GM18867 (cell line): Measurements from ENCODE around the gene CDH13.

Experiments
- ATAC-seq: cut with Tn5 transposase; IDR thresholded peaks from one replicate; pipeline ENCODE4 v1.9.1; 2021; ENCODE audit warnings: mild to moderate bottlenecking, moderate library complexity; ENCODE audit not compliant: unreplicated experiment

CDH13 gene

GRCh38 chr16:82773018-82773417 lies 146.2 kb downstream of the CDH13 start:
- no peak for ATAC-seq

- ATAC-seq = peak; percentile 63
These were observed 149.8 kb downstream of the CDH13 start for GRCh38 chr16:82776470-82777146.

- ATAC-seq = no peak
These were observed 156.0 kb downstream of the CDH13 start for GRCh38 chr16:82782715-82783251.

GRCh38 chr16:82783933-82784572 lies 157.3 kb downstream of the CDH13 start:
- ATAC-seq = peak; percentile 70

- ATAC-seq = peak; percentile 31
These were observed 157.8 kb downstream of the CDH13 start for GRCh38 chr16:82784573-82784968.

GRCh38 chr16:82788225-82788624 lies 161.5 kb downstream of the CDH13 start:
- no peak for ATAC-seq

- ATAC-seq = no peak
These were observed 162.2 kb downstream of the CDH13 start for GRCh38 chr16:82788919-82789318.

GRCh38 chr16:82792693-82793092 lies 165.9 kb downstream of the CDH13 start:
- ATAC-seq = no peak

- no peak for ATAC-seq
These were observed 166.9 kb downstream of the CDH13 start for GRCh38 chr16:82793528-82794245.

GRCh38 chr16:82796047-82796446 lies 169.3 kb downstream of the CDH13 start:
- no peak for ATAC-seq

GRCh38 chr16:82801361-82801760 lies 174.6 kb downstream of the CDH13 start:
- no peak for ATAC-seq

- ATAC-seq = no peak
These were observed 179.1 kb downstream of the CDH13 start for GRCh38 chr16:82805866-82806265.

GRCh38 chr16:82807311-82807710 lies 180.5 kb downstream of the CDH13 start:
- ATAC-seq = no peak

- ATAC-seq = no peak
These were observed 181.3 kb downstream of the CDH13 start for GRCh38 chr16:82808036-82808435.

- ATAC-seq = no peak
These were observed 183.3 kb downstream of the CDH13 start for GRCh38 chr16:82810077-82810476.

GRCh38 chr16:82814059-82814458 lies 187.3 kb downstream of the CDH13 start:
- no peak for ATAC-seq

GRCh38 chr16:82819286-82819685 lies 192.5 kb downstream of the CDH13 start:
- ATAC-seq = no peak

- ATAC-seq = no peak
These were observed 194.1 kb downstream of the CDH13 start for GRCh38 chr16:82820855-82821254.

- no peak for ATAC-seq
These were observed 197.6 kb downstream of the CDH13 start for GRCh38 chr16:82824408-82824807.

- no peak for ATAC-seq
These were observed 202.5 kb downstream of the CDH13 start for GRCh38 chr16:82829301-82829700.

- ATAC-seq = no peak
These were observed 204.2 kb downstream of the CDH13 start for GRCh38 chr16:82830944-82831343.

GRCh38 chr16:82832821-82833220 lies 206.1 kb downstream of the CDH13 start:
- ATAC-seq = no peak
